NCI-H748 treated with DMSO at 0.1 percent for 48 hours (cell line): ENCODE data around the gene MSRB3.

Experiments used
- DNase-seq: peaks from one replicate; lab custom pipeline; 2025; lab: John Stamatoyannopoulos, UW

The MSRB3 gene

DNA sequence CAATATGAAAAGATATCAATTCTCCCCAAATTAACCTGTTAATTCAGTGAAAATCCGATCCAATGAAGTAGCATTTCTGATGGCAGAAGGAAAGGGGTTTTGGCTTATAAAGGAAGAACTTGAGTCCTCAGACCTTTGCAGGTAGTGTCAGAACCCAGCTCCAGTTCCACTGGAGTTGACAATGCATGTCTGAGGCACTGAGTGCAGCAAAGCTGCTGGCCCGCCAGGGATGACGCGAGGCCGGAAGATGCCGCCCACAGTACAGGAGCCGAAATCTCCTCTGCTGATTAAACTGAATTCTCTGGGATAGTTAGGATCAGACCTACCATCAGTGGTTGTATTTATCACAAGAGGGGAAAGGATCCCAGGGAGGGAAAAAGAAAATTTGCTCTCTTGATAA lies 220.7 kb downstream of the MSRB3 start:
- DNase-seq, result no peak

GRCh38 chr12:65500091-65500900 lies 221.8 kb downstream of the MSRB3 start:
- DNase-seq, result no peak

DNA sequence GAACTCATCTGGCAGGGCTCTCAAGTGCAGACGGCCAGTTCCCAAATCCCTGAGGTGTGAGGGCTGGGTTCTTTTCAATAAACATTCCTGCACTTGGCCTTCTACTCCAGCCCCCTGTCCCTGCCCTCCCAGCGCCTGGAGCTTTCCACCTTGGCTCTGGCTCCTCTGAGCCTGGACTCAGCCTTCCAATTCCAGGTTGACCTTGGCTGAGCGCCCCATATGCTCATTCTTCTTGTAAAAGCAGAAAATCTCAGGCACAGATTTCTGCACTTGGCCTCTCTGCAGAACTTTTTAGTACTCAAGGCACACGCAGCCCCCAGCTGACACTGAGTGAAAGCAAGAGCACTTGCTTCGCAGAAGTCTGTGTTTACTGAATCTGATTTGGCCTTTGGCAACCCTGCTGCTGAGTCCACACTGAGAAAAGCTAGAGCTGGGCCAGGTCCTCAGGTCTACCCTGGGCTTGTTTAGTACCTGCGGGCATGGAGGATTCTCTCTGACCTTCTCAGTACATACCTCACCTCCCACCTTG lies 222.7 kb downstream of the MSRB3 start:
- DNase-seq, result no peak

GRCh38 chr12:65501935-65502334 lies 223.5 kb downstream of the MSRB3 start:
- no peak for DNase-seq

DNA sequence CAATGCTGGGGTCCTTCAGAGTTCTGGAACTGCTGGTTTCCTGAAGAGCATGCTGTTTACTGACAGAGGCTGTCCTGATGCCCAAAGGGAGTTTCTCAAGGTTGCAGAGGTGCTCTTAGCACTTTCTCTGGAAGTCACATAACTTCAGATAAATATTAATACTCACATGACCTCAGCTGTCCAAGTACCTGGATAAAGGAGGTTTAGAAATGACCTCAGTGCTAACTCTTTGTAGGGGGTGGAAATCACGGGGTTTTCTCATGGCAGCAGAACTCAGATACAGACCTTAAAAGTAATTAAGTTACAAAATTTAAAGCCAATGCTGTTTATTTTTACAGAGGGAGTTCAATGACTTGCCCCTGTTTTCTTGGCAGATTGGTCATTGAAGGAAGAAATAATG lies 225.9 kb downstream of the MSRB3 start:
- no peak for DNase-seq

- DNase-seq, result no peak
Measured at GRCh38 chr12:65505386-65506121, 227.1 kb downstream of the MSRB3 start.

GRCh38 chr12:65508276-65509035 lies 230.0 kb downstream of the MSRB3 start:
- no peak for DNase-seq

GRCh38 chr12:65510007-65510406 lies 231.5 kb downstream of the MSRB3 start:
- no peak for DNase-seq

DNA sequence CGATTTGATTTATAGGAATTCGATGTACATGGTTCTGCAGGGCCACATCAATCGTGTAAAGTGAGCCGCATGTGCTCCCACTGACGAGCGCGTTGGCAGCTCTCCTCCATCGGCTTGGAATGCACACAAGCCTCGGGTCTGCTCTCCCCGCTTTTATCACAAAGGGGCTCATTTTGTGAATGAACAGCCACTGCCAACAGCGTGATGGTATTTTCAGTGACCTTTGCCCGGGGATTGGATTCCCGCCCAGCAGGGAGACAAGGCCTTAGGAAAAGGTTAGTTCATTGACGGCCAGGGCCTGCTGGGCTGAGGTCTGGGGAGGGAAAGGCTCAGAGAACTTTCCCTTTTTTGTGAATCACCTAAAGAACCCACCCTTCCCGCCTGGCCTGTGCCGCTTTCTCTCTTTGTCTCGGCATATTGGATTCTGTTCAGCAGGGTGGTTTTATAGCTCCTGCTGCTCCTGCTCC lies 232.1 kb downstream of the MSRB3 start:
- DNase-seq, result no peak

- no peak for DNase-seq
Measured at GRCh38 chr12:65511134-65511834, 232.8 kb downstream of the MSRB3 start.

DNA sequence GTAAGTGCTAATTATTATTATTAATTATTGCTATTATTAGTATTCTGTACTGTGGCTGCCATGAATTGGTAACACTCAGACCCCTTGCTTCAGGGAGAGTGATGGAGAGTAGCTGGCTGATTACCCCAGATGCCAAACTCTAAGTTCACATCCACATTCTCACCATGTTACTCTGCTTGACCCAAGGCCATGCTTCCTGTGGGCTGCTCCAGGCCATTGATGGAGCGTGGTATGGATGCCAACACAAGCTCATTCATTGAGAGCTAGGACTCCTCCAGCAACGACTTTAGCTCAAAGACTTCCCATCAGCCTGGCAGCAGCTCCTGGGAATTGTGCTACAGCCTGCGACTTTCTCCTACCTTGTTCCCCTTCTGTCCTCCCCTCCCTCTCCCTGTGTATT lies 233.4 kb downstream of the MSRB3 start:
- DNase-seq, result no peak
